Activated CD4-positive, alpha-beta T cell treated with anti-CD3 and anti-CD28 coated beads, Interleukin-2, Interleukin-4, amounts not matched to agents 100 ng/mL and 50 ng/mL, durations not matched to agents 16 hours and 8 hours (primary cell): ENCODE measurements around the gene TTC39A.

Experiments
- DNase-seq: peaks from one replicate; pipeline ENCODE4 v3.0.0-alpha.2; 2020; ENCODE audit warnings: low spot score

Gene TTC39A

DNA sequence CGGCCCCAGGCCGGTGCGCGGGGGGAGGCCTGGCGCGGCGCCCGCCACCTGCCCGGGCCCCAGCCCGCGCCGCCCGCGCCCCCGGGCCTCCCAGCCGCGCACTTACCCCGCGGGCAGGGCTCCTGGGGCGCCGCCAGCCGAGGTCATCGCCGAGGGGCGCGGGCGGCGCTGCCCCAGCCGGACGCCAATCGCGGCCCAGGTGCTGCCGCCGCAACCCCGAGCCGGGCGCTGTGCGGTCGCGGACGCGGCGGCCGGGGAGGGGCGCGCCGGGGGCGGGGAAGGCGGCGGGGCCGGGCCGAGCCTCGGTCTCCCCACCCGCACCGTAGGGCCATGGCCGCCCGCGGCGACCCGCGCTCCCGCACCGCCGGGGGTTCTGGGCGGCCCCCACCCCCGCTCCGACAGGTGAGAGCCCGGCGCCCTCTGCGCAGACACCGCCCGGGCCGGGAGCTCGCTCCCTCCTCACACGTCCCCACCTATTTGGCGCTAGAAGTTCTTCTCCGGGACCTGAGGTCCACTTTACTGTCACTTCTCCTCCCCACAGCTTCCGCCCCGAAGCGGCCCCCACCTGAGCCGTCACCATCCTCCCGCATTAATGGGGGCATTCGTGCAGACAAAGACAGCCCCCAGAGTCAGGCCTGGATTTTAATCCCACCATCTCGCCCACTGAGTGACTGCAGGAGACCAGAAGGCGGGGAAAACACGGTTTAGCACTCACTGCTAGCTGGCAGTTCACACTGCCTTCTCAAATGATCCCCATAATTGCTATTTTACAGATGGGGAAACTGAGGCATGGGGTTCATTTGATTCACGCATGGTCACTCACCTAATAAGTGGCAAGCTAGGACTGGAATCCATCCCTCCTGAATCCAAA, at the start of gene TTC39A:
Gene TTC39A, minus strand, starts transcription at position 232 of the 871 bp plus-strand sequence. Its CDS starts 85 bp downstream, at position 147.
- no peak for DNase-seq

DNA sequence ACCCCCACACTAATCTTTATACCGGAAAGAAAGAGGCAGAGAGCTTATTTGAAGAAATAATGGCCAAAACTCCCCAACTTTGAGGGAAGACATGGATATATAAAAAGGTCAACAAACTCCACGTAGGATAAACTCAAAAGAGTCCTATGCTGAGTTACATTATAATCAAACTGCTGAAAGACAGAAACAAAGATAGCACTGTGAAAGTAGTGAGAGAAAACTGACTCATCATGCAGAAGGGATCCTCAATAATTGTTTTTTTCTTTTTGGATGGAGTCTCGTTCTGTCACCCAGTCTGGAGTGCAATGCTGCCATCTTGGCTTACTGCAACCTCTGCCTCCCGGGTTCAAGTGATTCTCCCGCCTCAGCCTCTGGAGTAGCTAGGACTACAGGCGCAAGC, 48.5 kb upstream of the TTC39A start:
- DNase-seq, result no peak

DNA sequence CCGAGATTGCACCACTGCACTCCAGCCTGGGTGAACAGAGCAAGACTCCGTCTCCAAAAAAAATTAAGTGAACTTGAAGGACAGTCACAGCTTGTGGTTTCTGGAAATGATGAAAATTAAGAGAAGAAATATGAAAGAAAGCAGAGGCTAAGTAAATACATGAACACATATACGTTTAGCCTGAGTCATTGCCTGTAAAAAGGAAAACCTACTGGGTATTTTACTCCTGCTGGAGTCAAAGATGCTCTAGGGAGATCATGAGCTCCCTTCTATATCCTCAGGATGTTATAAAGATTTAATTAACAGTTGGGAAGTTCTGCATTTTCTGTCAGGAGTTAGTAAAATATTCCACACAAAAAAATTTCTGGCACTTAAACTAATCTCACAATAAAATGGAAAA, 43.5 kb upstream of the TTC39A start:
- DNase-seq, result no peak

DNA sequence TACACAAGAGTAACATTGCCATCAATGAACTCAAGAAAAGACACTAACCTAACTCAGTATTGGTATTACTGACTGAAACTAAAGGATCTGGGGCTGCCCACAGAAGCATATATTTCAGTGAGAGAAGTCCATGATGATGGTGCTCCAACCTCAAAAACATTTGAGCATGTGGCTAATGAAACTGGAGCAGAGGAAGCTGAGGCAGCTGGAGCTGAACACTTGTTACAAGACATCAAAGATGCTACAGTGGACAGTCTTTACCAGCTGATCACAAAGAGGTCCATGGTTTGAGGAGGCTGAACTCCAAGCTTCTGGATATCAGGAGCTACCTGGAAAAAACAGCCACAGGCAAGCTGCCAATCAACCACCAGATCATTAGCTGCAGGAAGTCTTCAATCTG, 42.2 kb upstream of the TTC39A start:
- no peak for DNase-seq

DNA sequence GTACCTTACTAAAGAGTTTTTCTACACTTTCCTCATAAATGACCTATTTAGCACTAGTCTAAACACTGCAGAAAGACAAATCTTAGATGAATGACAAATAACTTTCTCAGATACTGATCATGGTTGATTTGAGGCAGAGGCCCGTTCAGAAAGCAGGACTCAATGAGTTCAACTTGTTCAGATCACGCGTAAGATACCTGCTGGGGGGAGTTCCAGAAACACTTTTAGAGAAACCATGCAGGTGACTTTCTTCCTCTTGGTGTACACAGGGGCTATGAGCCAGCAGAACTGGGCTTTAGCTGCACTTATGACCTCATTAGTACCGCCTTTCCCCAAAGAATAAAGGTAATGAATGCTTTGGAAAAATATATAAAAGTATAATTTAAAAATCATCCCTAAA, 38.8 kb upstream of the TTC39A start:
- DNase-seq, result no peak

DNA sequence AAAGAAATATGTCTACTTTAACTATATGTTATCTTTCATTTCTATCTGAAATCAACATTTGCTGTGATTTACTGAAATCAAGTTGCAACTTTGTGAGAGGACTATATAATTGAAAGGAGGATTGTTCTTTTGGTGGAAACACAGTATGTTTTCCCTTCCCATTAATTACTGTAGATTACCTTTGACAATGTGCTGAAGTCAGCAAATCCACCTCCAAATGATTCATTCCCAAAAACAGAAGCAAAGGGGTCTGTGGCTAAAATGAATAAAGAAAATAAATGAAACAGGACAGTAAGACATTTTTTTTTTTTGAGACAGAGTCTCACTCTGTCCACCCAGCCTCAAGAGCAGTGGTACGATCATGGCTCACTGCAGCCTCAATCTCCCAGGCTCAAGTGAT, 35.4 kb upstream of the TTC39A start:
- no peak for DNase-seq

DNA sequence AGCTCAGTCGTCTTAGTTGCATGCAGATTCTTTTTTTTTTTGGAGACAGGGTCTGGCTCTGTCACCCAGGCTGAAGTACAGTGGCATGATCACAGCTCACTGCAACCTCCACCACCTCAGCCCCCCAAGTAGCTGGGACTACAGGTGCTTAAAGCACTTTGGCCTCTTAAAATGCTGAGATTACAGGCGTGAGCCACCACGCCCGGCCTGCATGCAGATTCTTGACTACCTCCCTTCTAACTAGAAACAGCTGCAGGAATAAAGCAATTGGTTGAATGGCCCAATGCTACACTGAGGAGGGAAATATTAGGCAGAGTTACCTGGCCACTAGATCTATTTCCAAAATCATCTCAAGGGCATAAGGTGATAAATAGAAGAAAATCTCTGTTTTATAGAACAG, 29.5 kb upstream of the TTC39A start:
- no peak for DNase-seq

DNA sequence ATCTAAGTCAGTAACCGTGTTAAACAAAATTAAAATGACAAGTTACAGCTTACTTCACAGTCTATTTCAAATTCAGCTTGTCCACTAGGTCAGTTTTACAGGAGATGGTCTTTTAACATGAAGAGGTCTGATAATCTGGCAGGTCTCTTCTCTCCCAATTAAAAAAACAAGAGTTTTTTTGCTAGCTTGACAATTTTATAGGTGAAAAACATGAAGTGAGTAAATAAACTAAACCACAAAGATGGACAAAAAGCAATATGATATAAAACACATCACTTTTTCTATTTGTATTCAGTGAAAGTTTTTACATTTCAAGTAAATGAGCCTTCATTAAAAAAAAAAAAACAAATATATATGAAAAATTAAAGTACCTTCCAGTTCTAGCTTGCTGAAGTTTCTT, 25.0 kb upstream of the TTC39A start:
- DNase-seq, result no peak

DNA sequence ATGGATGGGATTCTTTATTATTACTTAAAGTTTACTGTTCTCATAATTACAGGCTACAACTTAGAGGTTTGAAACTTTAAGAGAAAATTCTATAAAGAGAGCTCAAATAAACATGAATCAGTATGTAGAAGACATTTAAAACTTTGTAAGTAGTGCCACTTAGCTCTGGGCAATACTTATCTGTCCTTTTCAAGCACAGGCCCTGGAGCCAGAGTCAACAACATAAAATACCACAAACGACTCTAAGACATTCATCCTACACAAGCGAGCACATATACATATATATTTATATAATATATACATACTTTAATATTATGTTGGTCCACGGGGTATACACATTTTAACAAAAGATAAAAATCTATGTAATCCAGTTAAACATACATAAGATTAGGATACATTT, 24.1 kb upstream of the TTC39A start:
- no peak for DNase-seq

DNA sequence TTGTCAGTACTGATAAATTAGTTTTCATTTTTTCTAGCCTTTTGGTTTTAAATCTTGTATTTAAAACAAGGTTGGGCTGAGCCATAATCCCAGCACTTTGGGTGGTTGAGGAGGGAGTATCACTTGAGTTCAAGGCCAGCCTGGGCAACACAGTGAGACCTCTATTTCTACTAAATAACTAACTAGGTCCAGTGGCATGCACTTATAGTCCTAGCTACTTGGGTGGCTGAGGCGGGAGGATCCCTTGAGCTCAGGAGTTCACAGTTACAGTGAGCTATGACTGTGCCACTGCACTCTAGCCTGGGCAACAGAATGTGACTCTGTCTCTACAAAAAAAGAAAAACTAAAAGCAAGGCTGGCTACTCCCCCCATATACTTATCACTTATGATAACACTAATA, 21.5 kb upstream of the TTC39A start:
- DNase-seq, result no peak

DNA sequence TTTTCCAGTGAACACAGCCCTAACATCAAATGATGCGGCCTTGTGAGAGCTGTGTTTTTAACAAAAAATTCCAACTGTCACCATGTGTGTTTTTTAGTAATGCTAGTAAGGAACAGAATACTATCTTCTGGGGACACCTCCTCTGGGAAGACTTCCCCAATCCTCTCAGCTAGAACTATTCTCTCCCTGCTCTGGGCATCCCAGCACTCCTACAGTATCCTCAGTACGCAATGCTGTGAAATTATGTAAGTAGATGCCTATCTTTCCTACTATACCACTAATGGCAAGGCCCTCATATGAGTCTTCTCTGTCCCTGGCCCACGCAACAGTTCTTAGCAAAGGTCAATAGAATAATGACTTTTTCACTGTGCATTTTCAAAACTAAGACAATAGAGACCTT, 19.5 kb upstream of the TTC39A start:
- DNase-seq, result no peak

DNA sequence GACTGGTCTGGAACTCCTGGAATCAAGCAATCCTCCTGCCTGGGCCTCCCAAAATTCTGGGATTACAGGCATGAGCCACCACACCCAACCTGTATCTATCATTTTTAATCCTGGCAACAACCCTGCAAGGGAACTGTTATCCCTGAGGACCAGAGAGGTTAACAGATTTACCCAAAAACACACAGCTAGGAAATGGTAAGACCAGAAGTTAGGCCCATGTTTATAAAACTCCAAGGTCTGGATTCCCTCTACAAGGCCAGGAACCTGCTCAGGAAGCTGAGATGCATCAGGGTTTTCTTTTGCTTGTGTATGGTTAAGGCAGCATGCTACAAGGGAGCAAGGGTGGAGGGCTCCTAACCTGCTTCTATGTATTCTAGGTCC, 17.8 kb upstream of the TTC39A start:
- no peak for DNase-seq

DNA sequence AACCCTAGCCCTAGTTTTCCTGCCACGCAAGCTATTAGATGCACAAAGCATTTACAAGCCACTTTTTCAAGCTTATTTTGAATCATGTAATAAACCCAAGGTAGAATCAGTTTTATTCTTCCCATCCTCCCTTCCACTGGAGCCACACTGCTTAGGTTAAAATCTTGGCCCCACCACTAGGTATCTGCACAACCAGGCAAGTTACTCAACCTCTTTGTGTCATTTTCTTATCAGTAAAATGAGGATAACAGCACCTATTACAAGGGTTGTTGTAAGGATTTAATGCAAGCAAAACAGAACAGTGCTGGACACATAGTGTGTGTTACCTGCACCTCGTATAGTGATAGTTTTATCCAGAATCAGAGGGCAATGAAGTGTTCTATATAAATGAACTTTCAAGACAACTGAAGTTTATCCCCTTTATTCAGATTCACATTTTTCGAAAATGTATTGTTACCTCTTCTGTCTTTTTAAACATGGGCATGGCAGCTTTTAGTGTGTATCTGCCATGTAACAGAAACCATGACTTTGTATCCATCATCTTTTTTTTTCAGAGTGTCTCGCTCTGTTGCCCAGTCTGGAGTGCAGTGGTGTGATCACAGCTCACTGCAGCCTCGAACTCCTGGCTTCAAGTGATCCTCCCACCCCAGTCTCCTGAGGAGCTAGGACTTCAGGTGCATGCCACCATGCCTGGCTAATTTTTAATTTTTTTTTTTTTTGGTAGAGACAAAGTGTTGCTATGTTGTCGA, 17.2 kb upstream of the TTC39A start:
- no peak for DNase-seq

DNA sequence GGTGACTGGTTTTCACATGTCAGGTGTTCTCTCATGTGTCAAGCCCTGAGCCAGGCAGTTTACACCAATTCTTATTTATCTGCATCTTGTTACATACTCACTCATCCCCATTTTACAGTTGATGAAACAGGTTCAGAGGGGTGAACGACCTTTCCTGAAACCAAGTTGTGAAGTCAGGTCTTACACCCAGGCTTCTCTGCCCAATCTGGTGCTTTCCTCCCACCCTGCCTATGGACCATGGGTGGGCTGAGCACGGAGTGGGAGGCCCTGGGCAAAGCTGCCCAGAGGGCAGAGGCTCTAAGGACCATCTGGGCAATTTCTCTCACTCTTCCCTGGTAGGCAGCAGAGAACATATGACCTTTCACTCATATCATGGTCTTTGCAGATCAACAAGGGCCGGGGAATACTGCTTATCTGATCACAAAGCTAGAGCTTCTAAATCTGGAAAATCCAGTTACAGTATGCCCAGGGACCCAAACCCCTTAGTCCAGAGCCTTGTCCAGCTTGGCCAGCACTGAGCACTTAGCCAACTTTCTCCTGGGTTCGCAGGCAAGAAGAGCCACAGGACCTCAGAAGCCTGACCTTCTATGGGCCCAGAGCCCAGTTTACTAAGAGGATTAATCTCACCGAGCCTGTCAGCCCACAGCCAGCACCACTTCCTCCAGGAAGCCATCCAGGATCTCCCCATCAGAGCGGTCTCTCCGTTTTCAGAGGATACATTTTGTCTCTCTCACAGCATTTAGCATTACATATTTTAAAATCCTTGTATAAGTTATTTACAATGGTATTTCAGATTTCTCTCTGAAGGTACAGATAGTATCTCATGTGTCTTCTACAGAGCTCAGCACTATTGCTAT, 16.0 kb upstream of the TTC39A start:
- no peak for DNase-seq

DNA sequence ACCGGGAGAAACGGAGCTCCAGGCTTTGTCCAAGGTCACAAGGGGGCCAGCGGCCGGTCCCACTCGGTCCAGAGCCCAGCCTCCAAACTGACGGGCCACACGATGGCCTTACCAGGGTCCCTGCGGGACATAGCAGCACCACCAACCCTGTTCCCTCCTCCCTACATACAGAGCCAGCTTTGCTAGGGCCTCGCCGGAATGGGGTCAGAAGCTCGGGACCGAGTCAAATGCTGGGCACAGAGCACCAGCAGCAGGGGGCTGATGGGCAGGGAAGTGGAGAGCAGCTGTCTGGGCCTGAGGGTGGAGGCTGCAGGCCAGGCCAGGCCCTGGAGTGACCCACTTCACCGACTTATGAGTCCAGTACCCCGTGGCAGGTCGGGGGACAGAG, 14.9 kb upstream of the TTC39A start:
- no peak for DNase-seq

DNA sequence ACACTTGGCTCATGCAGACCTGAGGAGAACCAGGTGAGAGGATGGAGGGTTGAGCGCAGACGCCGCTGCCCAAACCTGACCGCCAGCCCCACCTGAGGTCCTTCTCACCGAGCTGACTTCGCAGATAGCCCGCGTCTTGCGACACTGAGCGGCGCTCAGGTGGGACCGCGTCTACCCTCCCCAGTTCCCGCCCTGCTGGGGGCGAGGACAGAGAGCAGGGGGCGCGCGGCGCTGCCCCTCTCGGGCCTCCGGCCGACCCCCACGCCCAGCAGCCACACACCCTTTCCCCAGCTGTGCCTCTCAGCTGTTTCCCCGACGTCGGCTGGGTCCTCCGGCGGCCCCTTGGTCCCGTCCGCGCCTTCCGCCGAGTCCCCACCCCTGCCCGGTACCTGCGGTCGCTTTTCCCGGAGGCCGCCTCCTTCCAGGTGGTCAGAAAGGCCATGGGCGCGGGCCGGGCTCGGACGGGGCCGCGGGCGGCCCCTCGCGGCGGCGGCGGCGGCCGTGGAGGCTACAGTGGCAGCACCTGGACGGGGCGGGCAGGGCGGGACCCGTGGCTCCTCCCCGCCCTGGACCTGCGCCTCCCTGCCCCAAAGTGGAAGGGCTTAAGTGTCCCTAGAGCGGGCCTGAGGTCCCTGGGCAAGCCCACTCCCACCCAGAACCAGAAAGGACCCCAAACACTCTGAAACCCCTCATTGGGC, 14.4 kb upstream of the TTC39A start:
- no peak for DNase-seq

DNA sequence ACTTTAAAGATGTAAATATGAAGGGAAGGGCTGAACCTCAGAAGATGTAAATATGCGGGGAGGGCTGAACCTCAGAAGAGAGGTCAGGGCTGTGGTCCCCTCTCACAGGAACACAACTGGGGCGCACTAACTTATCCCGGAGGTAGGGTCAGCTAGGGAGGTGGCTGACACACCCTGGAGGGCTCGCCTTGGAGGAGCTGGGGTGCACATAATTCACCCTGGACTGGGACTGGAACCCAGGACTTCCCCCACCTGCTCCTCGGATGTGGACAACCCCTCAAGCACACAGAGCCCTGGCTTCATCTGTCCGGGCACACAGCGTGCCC, 13.9 kb upstream of the TTC39A start:
- DNase-seq, result no peak

DNA sequence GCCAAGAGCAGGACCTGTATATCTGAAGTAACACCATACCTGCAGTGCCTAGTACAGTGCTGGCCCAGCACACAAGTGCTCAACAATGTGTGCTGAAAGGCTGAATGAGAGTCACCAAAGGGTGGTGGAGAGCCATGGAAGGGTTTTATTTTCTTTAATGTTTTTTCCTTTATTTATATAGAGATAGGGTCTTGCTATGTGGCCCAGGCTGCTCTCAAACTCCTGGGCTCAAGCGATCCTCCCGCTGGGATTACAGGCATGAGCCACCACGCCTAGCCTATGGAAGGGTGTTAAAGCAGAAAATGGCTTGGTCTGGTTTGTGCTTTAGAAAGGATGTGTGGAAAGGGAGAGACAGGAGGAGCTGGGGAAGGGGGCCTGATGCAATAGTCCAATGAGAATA, 13.3 kb upstream of the TTC39A start:
- DNase-seq, result no peak

DNA sequence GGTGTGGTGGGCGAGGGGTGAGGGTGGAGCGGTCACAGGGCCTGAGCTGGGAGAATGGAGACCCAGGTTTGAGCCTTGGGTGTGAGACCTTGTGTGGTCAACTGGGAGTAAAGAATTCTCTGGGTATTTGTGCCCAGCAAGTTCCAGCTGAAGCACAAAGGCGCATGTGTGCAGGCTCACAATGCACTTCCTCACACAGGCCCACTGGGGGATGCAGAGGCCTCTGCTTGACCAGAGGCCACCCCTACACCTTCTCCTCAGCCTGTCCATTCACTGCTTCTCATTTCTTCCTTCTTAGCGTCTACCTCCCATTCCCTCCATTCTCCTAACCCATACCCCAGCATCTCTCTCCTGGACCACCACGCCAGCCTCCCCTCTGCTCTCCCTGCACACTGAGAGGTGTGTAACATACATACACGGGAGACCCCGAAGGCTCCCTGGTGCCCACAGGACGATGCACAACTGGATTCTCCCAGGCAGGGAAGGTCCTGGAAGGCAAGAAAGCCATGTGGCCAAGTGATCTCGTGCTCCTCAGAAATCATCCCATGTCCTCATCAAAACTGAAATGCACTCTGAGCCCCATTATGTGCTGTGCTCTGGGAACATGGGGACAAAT, 12.3 kb upstream of the TTC39A start:
- DNase-seq, result no peak

DNA sequence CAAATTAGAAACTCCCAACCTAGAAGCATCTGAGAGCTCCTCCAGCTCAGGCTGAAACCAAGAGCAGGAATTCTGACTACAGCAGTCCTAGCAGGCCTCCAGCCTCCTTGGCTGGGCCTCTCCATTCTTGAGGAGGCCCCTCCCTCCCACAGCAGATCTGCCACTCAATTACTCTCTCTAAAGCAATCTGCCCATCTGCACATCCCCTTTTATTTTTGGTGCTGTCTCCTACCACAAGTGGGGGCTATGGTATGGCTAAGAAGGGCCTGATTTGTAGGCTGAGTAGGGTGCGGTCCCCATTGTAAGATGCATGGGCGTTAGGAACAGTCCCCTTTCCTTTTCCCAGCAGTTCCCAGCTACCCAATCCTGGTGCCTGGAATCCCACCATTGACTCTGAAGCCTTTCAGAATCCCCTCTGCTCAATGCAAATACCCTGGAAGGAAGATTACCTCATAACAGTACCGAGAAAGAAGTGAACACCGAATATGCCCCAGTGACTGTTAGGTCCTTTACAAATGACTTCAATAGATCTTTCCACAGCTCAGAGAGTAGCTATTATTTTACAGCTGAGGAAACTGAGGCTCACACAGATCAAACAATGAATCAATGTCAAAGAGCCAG, 11.6 kb upstream of the TTC39A start:
- no peak for DNase-seq

DNA sequence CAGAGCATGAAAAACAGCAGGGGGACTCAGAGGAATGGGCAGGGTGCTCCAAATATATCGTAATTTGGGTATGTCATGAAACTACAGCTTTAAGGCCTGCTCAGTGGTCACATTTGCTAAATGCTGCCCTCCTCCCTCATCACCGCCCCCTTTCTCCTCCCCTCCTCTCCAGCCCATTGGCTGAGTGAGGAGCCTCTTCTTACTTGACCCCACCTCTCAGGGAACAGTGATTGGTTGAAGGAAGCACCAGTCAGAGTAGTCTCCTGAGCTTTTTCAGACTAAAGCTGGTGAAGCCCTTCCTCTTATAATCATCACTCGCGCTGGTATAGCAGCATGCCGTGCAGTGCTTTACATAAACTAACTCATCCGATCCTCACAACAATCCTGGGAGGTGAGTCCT, 10.0 kb upstream of the TTC39A start:
- no peak for DNase-seq
